ENCODE measurements around the gene BCL2.

The BCL2 gene

DNA sequence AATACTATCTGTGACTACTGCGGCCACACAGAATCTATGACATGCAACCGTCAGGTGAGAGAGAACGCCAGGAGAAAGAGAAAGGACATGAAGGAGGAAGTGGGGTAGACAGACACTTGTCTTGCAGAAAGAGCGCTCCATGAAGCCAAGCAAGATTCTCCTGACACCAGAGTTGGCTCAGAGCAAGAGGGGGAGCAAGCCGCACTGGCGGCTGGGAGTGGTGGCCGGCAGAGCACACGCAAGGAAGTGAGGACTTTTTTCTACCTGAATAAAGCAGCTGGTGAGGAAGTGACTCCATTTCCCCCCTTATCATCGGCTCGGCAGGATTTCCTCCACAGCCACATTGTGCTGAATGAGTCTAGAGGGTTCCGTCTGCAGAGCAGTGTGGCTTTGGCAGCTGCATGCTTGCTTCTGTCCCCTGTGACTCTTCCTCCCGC is 181.6 kb downstream of the BCL2 start:
- peaks cover 3% of the 10 kb centered on the region; the same call in 1 of the 2 replicates for H3K9me3 ChIP-seq
- peak overlapping the region; percentile 74 for H3K9ac ChIP-seq
- H3K4me2 ChIP-seq = peak overlapping the region; percentile 90
- H3K36me3 ChIP-seq = peaks cover 10% of the 10 kb centered on the region; the same call in 1 of the 2 replicates
- H4K20me1 ChIP-seq = no peaks in the 10 kb centered on the region
- TF ChIP-seq Cebpa-rat (IDR thresholded peaks at IDR 0.05) = no peak
- peak overlapping the region; percentile 88 for H3K27ac ChIP-seq
- peak overlapping the region; percentile 49 for H3K4me3 ChIP-seq
- peaks cover 95% of the 10 kb centered on the region for H3K4me1 ChIP-seq
- H3K27me3 ChIP-seq = no peaks in the 10 kb centered on the region

DNA sequence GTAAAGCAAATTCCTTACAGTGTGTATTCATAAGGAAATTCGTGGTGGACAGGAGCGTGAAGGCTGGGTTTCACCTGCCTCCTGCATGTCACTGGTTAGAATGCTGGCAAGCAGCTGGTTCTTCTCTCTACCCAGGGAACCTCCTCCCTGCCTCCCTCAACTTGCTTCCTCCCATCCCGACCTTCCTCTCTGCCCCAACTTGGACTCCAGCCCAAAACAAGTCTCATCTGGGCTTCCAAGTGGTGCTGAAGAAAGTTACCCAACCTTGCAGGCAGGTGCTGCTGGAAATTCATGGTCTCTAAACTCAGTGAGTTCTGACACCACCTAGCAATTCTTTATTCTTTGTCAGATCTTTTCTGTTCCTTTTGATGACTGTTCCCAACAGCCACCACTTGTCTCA is 184.5 kb downstream of the BCL2 start:
- peaks cover 10% of the 10 kb centered on the region; the same call in 1 of the 2 replicates for H3K36me3 ChIP-seq
- H3K4me1 ChIP-seq = peaks cover 91% of the 10 kb centered on the region
- no peaks in the 10 kb centered on the region for H3K27me3 ChIP-seq
- no peaks in the 10 kb centered on the region; the same call in 1 of the 2 replicates for H3K9me3 ChIP-seq
- peak overlapping the region; percentile 90 for H3K4me2 ChIP-seq
- TF ChIP-seq Cebpa-rat (IDR thresholded peaks at IDR 0.05) = no peak
- H4K20me1 ChIP-seq = no peaks in the 10 kb centered on the region
- no peak overlapping the region for H3K9ac ChIP-seq
- H3K4me3 ChIP-seq = no peak overlapping the region
- H3K27ac ChIP-seq = peak overlapping the region; percentile 88; the same call in 1 of the 2 replicates

DNA sequence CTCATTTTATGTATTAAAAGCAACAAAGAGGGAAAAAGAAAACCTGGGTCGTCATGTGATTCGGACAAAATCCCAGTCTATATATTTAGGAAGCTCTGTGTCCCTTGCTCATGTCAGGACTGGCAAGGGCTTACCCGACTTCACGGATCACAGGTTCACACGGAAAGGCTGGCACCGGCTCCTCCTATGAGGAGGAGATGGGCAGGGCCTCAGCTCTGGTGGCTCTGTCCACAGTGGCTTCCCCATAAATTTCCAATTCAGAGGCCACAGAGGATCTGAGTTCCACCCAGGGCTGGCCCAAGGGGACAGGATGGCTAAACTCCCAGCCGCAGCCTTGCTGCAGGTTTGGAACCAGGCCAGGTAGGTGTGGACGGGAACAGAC is 186.8 kb downstream of the BCL2 start:
- Histone ChIP-seq H3K27ac (peak overlapping the region; percentile 36; the same call in 1 of the 2 replicates), H3K27me3 (no peaks in the 10 kb centered on the region), H3K9ac (no peak overlapping the region), H3K4me1 (peaks cover 90% of the 10 kb centered on the region), H3K9me3 (no peaks in the 10 kb centered on the region; the same call in 1 of the 2 replicates), H3K4me2 (no peak overlapping the region; the same call in 1 of the 2 replicates), H3K4me3 (no peak overlapping the region), H3K36me3 (peaks cover 26% of the 10 kb centered on the region), H4K20me1 (no peaks in the 10 kb centered on the region)
- TF ChIP-seq Cebpa-rat (IDR thresholded peaks at IDR 0.05) = no peak

DNA sequence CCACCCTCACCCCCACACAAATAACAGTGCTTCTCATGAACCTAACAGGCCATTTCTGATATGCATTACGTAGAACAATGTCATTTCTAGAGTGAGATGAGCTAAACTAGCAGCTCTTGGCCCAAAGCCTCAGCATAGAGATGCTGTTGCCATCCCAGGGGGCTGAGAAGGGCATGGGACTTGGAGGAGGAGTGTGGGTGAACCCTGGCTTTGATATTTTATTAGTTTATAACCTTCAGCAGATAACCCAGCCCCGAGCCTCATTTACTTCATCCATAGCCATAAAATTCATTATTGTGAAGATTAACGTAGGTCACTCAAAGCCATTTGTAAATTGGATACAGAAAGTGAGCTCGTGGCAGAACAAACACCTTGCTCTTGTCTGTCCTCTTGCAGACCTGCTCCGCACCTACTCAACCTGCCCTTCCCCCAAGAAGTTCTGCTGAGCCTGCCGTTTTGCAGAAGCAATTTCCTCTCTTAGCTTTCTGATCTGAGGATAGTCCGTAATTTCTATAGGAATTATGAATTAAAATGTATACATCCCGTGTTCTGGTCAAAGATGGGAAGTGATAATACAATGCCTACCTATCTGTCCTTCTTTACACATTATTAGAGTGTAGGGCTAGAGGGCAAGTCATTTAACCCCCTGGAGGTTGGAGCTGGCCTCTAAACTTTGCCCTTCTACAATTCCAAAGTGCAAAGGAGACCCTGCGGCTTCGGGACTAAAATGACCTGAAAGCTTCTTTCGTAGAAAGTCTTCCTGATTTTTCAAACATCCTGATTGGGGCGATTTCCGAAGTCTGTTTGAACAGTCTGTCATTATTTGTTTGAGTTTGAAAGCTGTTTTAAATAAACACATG is 187.4 kb downstream of the BCL2 start:
- H3K27ac ChIP-seq = peak overlapping the region; percentile 56
- H3K9ac ChIP-seq = no peak overlapping the region
- peaks cover 90% of the 10 kb centered on the region for H3K4me1 ChIP-seq
- H3K36me3 ChIP-seq = peaks cover 32% of the 10 kb centered on the region
- H3K4me2 ChIP-seq = peak overlapping the region; percentile 25
- H3K4me3 ChIP-seq = no peak overlapping the region
- TF ChIP-seq Cebpa-rat (IDR thresholded peaks at IDR 0.05) = no peak
- H4K20me1 ChIP-seq = no peaks in the 10 kb centered on the region
- H3K9me3 ChIP-seq = no peaks in the 10 kb centered on the region; the same call in 1 of the 2 replicates
- no peaks in the 10 kb centered on the region for H3K27me3 ChIP-seq

DNA sequence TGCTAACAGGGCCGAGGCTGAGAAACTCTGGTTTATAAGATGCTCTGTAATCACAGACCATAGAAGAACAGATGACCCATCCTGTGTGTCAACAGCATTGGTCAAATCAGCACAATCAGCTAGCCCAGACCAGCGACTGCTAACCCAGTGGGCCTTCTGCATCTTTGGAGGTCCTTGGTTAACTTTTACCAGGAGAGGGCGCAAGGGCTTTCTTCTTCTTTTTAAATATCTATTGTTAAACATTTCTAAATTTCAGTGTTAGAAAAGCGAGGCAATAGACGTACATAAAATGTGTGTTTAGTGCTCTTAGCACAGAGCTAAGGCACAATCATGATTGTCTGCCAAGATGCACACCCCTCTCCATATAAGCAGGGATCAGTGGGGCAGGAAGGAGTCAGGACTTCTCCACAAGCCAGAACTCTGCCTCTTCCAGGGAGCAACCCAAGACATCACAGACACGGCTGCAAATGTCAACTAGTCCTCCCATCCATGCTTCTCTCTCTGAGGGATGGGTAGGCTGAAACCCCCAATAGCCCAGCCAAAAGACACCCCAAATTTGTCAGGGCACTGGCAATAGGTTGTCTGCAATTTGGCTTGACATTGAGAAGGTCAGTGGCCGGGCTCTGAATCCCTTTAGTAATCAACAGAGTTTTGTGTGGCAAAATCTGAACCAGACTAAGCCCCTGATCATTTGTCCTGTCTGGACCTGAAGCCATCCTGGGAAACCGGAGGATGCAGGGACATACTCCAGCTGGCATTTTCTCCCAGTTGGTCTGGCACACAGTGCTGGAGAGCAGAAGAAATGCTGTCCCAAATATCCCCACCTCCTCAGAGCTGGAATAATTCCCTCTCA is 188.2 kb downstream of the BCL2 start:
- Histone ChIP-seq H3K4me3 (no peak overlapping the region), H3K27me3 (no peaks in the 10 kb centered on the region), H3K4me1 (peaks cover 90% of the 10 kb centered on the region), H3K9me3 (no peaks in the 10 kb centered on the region; the same call in 1 of the 2 replicates), H3K9ac (no peak overlapping the region), H4K20me1 (no peaks in the 10 kb centered on the region), H3K4me2 (peak overlapping the region; percentile 25; the same call in 1 of the 2 replicates), H3K36me3 (peaks cover 34% of the 10 kb centered on the region), H3K27ac (peak overlapping the region; percentile 56)
- TF ChIP-seq Cebpa-rat (IDR thresholded peaks at IDR 0.05) = no peak

DNA sequence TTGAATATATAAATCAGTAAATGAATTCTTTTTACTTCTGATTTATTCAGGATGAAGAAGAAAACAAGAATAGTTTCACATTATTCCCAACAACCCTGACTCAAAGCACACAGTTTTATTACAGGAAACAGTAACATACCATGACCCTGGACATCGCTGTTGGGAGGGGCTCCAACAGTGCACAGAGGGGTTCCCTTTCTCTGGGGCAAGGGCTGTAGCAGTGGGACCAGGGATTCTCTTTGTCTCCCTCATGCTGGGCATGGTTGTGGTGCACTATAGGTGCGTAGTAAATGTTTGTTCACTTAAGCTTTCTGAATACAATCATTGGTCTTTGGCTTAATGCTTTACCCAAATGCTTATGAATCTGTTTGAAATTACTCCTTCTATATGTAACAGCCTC is 189.4 kb downstream of the BCL2 start:
- H3K36me3 ChIP-seq = peaks cover 27% of the 10 kb centered on the region
- peaks cover 90% of the 10 kb centered on the region for H3K4me1 ChIP-seq
- TF ChIP-seq Cebpa-rat (IDR thresholded peaks at IDR 0.05) = no peak
- H3K4me3 ChIP-seq = no peak overlapping the region
- H3K27me3 ChIP-seq = no peaks in the 10 kb centered on the region
- H3K4me2 ChIP-seq = no peak overlapping the region
- no peak overlapping the region; the same call in 1 of the 2 replicates for H3K27ac ChIP-seq
- no peaks in the 10 kb centered on the region for H4K20me1 ChIP-seq
- no peak overlapping the region for H3K9ac ChIP-seq
- H3K9me3 ChIP-seq = no peaks in the 10 kb centered on the region; the same call in 1 of the 2 replicates

DNA sequence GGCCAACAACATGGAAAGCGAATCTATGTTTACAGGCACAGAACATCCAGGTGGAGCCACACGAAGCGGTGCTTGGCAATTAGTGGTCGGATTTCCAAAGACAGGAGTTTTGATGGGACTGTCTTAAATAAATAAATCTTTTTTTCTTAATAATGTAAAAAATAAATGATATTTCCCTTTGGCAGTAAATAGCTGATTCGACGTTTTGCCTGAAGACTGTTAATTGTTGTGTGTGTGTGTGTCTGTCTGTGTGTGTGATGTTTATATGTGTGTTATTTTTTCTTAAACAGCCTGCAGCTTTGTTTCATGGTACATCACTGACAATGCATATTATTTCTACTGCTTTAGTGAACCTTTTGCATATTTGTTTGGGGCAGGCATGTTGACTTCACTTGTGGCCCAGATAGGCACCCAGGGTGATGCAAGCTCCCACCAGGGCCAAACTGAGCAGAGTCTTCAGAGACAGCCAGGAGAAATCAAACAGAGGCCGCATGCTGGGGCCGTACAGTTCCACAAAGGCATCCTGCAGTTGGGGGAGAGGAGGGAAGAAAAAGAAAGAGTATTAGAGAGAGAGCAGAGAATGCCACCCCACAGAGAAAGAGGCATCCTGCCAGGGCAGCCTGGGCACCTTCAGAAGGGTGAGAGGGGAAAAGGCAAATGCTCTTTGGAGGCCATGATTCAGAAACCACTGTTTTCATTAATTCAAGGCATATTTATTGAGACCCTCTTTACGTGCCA is 191.2 kb downstream of the BCL2 start:
- no peak overlapping the region for H3K4me2 ChIP-seq
- H3K9me3 ChIP-seq = peaks cover 5% of the 10 kb centered on the region
- no peaks in the 10 kb centered on the region for H3K27me3 ChIP-seq
- H3K27ac ChIP-seq = peak overlapping the region; percentile 28
- no peak overlapping the region for H3K9ac ChIP-seq
- H3K36me3 ChIP-seq = peaks cover 31% of the 10 kb centered on the region
- no peak overlapping the region for H3K4me3 ChIP-seq
- H4K20me1 ChIP-seq = no peaks in the 10 kb centered on the region
- TF ChIP-seq Cebpa-rat (IDR thresholded peaks at IDR 0.05) = no peak
- H3K4me1 ChIP-seq = peaks cover 85% of the 10 kb centered on the region

DNA sequence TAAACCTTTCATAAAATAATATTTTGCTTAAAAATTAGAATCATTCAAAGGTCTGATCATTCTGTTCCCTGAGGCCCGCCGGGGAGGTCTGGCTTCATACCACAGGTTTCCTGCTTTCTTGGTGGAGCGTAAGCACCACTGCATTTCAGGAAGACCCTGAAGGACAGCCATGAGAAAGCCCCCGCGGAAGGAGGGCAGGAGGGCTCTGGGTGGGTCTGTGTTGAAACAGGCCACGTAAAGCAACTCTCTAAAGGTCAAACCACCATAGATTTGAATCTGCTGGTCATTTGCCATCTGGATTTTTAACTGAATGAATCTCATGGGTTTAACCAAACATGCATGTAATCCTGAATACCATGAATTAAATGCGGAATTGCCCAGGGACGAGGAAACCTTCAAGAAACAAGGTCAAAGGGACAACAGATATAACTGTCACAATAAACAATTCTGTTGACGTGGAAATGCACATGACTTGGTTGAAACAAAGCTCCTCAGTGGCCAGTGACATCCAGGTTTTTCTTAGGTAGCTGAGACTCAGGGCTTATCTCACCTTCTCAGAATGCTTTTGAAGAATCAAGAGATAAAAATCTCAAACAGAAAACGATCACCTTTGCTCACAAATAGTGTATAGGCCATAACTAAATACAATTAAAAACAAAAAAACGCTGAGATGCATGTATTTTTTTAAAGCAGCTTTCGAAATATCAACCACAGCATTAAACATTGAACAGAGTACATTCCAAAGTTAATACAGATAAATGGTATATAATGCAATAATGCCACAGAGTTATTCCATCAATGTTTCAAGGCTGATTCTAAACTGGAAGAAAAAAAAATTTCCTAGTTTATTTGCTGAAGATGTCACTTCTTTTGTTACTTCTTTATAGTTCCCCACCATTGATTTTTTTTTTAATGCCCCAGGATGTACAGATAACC is 193.2 kb downstream of the BCL2 start:
- Histone ChIP-seq H3K27me3 (no peaks in the 10 kb centered on the region), H3K4me3 (no peak overlapping the region), H3K9ac (no peak overlapping the region), H4K20me1 (no peaks in the 10 kb centered on the region), H3K27ac (peak overlapping the region; percentile 32), H3K9me3 (peaks cover 19% of the 10 kb centered on the region), H3K36me3 (peaks cover 37% of the 10 kb centered on the region), H3K4me2 (peak overlapping the region; percentile 57), H3K4me1 (peaks cover 71% of the 10 kb centered on the region)
- TF ChIP-seq Cebpa-rat (IDR thresholded peaks at IDR 0.05) = no peak
